Middle frontal gyrus (tissue), 1 donor: ENCODE results near the gene MUC5B.

Experiments
- DNase-seq: peaks from one replicate; pipeline ENCODE4 v3.0.0-alpha.2; 2015; ENCODE audit warnings: low spot score; ENCODE audit errors: extremely low spot score

MUC5B gene

DNA sequence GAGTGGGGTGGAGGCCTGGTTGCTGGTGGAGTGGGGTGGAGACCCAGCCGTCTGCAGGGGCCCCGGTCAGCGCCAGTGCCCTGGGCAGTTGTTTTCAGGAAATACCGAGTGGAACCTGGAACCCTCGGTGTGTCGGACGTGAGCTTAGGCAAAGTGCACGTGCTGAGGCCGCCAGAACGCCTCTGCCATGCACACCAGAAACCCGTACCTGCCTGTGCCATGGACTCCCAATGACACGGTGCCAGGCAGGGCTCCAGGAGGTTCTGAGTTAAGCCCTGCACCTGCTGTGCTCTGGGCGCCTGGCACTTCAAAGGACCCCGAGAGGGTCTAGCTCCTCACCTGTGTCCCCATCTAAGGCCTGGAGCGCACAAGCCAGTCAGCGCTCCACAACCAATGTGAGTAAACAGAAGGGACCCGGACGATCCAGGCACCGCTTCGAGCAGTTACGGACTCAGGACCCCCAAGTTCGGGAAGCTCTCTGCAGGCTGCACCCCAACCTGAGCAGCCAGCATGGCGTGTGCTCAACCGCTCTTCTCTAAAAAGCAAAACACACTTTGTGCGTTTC is 74.2 kb downstream of the MUC5B start:
- no peak for DNase-seq

DNA sequence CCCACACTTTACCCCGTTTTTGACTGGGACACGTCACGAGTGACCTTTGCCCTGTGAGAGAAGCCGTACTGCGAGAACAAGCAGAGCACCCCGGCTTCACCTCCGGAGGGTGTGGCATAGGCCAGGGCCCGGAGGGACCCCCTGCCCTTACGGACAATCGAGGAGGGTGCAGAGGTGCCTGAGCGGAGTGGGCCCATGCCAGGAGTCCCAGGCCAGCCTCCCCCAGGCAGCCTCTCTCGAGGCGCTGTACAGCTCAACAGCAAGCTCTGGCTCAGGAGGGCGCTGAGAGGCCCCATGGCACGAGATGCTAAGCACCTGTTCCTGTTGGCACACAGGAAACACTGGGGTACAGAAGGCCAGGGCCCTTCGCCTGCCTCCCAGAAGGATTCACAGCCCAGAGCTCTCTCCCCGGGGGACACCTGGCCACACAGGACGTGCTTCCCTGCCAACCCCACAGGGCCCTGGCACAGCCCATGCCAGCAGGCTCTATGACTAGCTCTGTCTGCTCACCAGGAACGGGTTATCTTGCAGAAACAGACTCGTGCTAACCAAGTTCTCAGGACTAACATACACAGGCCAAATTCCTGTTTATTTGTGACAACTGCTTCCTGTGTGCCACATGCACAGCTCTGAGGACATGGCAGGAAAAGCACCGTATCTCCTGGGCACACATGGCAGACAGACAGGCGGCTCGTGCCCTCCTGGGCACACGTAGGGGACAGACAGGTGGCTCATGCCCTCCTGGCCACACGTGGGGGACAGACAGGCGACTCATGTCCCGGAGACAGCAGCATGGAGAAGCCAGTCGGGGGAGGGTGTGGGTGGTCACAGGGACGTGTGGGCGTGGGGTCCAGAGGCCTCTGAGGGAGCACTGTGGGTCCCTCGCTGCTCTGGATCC is 75.0 kb downstream of the MUC5B start:
- no peak for DNase-seq

DNA sequence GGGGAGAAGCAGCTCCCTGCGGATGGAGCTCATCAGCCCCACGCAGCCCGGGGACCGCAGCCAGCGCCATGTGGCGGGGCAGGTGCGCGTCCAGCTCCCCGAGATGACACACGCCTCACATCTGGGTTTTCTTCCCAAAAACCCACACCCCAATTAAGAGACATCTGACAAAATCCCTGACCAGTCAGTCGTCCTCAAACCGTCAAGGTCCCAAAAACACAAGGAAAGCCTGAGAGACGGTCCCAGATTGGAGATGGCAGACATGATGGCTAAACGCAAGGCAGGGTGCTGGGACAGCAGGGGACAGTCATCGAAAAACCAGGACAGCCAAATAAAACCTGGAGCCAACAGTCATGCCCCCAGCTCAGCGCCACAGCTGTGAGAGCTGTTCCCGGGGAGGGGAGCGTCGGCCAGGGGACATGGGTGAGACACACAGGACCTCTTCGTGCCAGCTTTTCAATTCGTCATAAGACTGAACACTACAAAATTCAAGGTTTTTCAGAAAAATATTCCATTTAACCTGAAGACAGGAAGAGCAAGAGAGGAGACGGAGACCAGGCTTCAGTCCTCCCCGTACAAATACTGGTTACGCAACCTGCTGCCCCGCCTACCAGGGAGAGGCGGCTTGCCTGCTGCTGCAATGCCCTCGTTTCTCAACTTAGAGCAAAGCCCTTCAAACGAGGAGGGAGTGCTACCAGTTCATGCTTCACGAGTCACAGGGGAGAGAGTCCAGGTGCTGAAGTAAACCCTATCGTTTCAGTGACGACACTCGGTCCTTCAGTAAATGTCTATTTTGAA is 76.0 kb downstream of the MUC5B start:
- DNase-seq = peak; percentile 62

DNA sequence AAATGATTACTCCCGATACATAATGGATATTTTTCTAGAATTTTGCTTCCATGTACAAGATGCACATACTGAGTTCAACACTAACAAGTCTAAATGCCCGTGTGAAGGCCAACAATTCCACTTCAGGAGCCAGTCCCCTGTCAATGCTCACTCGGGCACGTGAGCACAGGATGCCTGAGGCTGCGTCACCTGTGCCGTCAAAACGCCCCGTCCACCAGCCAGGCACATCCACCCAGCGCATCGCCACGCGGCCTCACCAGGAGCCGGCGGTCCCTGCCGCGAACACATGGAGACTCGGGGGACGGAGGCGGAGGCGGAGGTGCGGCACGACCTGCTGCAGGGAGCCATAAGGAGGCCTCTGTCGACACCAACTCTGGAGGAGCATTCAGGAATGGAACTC is 76.8 kb downstream of the MUC5B start:
- peak; percentile 47 for DNase-seq

DNA sequence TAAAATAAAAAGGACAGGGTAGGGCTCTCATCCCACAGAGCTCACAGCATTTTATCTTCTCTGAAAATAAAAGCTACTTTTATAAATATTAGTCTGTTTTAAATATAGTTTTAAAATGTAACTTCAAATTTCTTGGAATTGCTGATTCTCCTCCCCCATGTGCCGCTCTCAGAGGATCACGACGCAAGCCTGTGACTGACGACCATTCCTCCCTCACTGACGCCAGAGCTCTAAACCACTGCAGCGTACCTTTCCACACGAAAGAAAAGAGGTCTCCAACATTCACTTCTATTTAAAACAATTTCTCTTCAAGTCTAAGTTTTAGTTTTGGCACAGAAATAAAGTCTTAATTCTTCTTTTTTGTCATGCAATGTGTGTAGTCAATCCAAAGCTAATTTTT is 77.3 kb downstream of the MUC5B start:
- no peak for DNase-seq

DNA sequence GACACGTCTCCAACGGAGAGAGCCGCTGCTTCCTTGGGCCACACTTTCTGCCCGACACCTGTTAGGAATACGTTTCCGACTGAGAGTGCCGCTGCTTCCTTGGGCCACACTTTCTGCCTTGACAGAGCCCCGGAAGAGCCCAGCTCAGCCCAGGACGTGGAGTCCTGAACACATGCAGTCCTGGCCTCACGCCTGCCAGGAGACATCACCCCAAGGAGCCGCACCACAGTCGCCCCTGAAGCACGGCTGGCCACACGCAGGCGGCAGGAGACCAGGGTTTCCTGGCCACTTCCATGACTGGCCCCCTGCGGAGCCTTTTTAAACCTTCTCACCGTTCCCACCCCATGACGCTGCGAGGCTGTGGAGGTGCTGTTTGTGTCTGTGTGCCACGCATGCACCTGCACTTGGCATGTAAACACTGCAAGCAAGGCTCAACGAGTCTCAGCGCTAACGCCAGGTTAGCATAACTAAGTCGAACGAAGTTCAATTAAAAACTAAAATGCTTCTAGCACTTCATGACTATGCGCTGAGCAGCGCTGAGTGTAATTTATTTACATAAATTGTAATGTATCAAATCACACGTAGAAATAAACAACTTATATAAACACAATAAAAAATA is 77.8 kb downstream of the MUC5B start:
- no peak for DNase-seq

DNA sequence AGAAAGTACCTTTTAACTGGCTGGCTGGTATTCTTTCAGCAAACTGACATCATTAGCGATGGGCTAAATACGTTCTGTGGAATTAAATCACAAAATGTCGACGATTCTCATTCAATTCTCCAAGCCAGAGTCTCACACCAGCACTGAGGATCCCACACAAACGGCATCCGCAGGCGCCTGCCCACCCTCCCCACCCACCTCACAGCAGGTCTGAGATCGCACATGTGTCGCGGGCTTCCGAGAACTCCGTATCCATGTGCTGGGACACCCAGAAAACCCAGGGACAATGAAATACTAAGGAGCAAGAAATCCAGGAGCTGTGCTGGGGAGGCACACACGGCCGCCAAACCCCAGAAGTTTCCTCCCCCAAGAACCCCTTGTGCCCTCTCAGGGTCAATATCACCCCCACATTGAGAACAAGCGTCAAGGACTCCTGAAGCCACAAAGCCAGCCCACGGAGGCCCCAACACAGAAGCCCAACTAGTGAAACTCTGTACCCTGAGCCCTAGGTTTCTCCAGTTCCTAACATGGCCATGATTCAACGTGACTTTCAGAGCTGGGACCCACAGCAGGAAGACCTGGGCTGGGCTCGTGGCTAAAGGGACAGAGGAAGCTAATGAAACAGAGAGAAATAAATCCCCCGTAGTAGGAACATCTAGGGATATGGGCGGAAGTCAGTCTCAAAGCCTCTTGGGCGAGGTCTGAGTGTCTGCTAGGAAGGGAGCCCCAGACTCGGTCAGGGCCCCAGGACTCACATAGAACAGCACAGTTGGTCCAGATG is 78.5 kb downstream of the MUC5B start:
- DNase-seq = no peak

DNA sequence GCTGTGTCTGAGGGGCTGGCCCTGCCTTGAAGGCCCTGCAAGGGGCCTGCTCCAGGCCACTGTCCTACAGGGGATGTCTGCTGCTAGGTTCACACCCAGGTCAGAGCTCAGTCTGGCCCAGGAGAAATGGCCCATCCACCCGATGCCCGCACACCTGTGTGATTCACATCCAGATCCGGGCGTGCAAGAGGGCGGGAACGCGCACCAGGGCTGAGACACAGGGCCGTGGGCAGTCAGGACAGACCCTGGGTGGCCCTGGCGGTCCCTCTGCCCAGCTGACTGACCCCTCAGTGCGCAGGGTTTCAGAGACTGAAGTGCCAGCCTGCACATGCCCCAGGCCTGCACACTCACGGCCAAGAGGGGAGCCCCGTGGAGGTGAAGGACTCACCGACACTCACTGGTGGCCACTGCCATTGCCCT is 79.2 kb downstream of the MUC5B start:
- DNase-seq = no peak

DNA sequence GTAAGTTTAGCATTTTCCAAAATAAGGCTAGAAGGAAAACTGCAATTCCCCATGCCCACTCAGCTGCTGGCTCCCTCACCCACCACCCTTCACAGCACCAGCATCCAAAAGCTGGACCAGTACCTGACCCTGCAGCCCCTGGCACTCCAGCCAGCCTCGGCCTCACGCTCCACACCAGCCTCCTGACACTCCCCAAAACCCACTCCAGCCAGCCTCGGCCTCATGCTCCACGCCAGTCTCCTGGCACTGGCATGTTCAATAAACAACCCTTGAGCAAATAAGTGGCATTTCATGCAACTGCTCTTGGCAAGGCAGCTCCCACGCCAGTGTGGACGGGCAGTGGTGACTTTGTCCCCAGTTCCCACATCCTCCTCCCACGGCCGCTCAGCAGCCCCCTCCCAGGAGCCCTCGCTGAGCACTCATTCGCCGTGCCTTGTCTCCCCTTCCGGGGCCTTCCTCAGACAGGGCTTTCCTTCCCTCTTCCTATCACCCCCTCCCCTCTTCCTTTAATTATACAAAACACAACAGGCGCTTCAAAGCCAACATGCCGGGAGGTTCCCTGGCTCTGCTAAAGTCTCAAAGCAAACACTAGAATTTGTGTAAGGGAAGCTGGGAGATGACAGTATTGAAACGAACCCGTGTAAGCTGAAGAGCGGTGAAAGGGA is 79.7 kb downstream of the MUC5B start:
- DNase-seq = no peak

DNA sequence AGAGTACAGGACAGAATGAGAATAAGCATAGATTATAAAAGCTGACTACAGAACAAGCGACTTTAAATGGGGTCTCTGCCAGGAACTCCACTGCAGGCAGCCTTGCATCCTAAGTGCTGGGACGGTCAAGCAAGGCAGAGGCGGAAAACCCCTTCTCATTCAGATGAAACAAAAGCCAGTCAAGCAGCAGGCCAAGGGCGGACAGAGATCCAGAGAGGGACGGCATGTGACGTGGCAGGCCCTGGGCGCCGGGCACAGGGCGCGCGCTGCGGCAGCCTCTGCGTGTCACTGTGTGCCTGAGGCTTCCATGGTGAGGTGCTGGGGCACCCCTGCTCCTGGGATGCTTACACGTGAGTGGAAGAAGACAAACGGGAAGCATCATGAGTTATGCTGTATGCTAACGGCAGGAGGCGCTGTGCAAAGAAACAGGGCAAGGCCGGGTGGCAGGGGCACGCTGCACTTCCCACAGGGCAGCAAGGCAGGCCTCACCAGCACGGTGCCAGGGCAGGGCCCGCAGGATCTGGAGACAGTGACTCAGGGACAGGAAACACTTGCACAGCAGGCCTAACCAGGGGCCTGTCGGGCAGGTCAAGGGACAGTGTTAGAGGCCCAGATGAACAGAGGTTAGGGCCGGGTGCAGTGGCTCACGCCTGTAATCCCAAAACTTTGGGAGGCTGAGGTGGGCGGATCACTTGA is 80.4 kb downstream of the MUC5B start:
- DNase-seq = no peak

DNA sequence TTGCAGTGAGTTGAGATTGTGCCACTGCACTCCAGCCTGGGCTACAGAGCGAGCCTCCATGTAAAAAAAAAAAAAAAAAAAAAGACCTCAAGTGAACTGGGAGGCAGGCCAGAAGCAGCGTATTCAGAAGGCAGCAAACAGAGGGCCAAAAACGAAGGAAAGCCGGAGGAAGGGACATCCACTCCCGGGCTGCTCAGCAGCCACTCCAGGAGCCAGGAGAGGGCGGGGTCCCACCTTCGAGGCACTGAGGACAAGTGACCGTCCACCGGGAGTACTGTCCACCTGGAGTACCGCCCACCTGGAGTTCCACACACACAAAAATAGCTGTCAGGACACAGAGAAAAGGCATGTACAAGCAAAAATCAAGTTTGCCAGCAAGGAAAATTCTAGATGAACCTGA is 81.1 kb downstream of the MUC5B start:
- DNase-seq = no peak

DNA sequence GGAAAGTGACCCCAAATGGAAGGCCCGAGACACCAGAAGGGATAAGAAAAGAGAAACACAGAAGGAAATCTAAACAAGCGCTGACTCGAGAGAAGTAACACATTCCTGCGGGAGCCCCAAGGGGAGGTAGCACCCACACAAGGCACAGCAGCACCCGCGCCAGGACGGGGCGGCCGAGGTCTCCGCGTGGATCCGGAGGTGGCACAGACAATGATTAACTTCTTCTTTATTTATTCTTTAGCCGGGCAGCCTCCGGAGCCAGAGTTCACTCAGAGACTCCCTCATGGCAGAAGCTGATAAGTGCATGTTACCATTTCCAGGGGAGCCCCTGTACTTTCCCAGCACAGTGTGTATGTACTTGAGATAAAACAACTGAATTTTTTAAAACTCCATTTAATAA is 81.5 kb downstream of the MUC5B start:
- DNase-seq = no peak

DNA sequence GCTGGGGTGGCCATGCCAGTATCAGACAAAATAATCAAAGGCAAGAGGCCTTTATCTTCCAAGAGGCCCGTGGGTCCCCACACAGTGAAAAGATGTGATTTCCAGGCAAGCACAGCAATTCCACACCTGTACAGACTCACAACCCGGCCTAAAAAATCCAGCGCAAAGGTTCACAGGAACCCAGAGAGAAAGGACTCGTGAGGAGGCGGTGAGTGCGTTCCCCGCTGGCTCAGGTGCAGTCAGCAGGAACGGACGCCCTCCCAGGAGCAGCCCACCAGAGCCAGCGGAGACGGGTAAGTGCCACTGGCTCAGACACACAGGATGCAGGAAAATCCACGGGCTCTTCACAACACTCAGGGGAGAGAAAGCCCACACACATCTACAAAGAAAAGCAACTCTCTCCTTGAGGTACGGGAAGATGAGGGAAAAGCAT is 82.2 kb downstream of the MUC5B start:
- no peak for DNase-seq

DNA sequence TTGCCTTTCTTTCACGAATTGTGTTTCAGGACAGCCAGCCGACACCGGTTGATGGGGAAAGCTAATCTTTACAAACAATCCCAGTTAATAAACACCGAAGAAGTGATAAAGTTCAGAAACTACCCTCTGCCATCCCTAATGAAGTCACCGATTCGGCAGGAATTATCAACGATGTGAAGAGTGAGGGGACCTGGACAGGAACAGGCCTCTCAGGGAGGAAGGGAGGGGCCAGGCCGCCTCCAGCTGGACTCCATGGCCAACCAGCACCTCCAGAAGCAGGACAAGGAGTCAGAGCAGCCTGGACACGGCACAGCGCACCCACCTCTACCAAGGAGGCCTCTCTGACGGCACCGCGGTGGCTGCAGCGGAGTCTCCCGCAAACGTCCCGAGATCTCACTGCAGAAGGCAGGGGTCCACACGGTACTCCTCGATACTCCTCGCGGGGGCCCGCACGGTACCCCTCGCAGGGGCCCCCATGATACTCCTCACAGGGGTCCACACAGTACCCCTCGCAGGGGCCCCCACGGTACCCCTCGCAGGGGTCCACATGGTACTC is 82.7 kb downstream of the MUC5B start:
- no peak for DNase-seq

DNA sequence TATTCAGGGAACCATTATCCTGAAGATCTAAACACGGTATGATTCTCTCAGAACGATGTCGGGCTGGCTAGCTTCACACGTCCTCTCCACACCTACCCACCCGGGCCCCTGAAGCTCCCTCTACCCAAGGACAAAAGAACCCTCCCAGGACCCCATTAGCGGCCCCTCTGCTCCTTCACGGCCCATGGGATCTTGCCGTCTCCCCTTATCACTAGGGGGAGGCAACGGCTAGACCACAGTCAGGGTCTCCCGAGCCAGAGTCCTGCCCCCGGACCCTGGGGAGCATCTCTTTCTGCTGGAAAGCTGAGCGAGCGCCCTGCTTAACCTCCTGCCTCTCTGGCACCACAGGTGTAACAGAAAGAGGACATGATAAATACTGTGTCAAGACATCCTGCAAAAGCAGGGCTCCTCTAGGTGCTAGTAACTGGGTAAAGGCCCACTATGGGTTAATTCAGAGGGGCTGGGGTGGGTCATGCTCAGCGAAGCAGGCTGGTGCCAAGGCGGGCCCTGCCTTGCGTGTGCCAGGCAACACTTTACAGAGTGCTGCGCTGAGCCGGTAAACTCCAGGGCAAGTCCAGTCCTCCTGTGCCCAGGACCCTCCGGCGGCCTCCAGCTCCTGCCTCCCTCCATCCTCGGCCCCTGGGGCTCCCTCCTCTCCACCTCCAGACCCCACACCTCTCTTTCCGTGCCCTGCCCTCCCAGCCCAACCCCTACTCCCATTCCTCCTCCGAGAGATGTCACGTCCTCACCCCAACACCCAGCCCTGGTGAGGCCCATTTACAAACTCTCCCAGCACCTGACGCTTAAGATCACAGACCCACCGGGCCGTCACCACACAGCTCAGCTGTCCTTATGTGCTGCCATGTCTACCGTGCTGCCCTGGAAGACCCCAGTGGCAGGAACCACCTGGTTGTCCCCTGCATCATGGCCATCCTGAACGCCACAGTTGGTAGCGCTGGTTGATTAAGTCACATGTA is 83.6 kb downstream of the MUC5B start:
- DNase-seq = no peak

DNA sequence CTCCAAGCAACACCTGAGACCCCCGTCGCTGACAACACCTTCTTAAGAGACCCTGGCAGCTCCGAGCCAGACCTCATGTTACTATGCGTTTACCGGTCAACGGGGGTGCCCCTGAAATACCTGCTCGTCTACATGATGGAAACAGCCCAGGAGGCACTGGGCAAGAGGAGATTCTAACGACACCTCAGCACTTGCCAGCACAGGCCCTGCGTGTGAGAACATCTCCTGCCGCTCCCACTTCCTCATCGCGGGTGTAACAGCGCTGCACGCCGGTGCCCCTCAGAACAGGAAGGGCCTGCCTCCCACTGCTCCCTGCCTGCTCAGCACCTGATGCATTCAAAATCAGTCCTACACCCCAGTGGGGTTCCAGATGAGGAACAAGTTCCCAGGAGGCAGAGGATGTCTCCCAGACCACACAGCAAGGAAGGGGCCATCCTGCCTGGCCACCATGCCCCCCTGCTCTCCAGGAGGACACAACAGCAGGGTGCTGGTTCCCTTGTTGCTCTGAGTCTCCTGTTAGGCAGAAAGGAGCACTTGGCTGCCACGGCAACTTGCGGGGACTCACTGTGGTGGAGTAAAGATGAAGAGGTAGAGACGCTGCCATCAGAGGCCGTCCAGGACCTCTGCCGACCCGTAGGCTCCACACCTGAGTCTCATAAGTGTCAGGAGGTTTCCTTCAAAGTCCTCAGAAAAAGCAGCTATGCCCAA is 84.5 kb downstream of the MUC5B start:
- DNase-seq = no peak

DNA sequence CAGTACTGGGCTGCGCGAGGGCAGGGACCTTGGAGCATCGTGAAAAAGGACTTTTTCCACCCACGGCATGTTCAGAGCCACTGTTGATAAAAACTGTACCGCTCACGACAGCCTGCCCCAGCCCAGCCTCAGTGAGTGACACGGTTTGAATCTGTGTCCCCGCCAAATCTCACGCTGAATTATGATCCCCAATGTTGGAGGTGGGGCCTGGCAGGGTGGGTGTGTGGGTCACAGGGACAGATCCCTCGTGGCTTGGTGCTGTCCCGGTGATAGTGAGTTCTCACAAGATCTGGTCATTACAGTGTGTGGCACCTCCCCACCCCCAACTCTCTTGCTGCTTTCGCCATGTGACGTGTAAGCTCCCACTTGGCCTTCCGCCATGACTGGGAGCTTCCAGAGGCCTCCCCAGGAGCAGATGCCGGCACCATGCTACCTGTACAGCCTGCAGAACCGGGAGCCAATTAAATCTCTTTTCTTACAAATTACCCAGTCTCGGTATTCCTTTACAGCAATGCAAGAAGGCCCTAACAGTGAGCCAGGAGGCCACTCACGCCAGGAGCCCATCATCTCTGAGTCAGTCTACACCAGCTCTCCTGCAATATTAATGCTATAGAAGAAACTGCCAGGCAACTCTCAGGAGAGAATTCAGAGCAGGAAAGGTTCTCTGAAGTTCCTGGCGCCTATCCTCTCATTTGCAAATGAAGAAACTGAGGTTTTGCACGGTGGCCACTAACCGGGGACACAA is 85.3 kb downstream of the MUC5B start:
- DNase-seq = no peak
